ENCODE results near the gene FBXL5. TPM values are rescaled to one million over a fixed set of nuclear protein-coding genes. Genes with fewer than 3 reads are reported as not detected.
A peak's percentile ranks its signal among the peaks of the same experiment; 100 is the strongest.

The FBXL5 gene
- total and polyA plus RNA-seq, 11 donors, result 32.7 to 112 (median 81.5) TPM

- peak overlapping the region in 1 of 12 donors; percentile 6 for H3K4me3 ChIP-seq
- peak overlapping the region in 2 of 12 donors; percentile 68 to 78 for H3K27ac ChIP-seq
- H3K4me1 ChIP-seq, result peaks cover 0 to 47% (median 2%) of the 10 kb centered on the region in 12 donors
- ATAC-seq (peak in 1 of 4 donors; percentile 42), DNase-seq (no peak)
- H3K36me3 ChIP-seq, result peaks cover 0 to 44% (median 27%) of the 10 kb centered on the region in 9 donors
- no peaks in the 10 kb centered on the region for H3K9me3 ChIP-seq
- no peaks in the 10 kb centered on the region for H3K27me3 ChIP-seq
- intact Hi-C loops (cut with DNase I), result no loop called here
- WGBS, 4 donors, result 86 to 98% (median 92%) methylated on average over 2 of the region's 2 CpGs
- no peak for TF ChIP-seq CTCF (IDR thresholded peaks at IDR 0.05)
- no peak for TF ChIP-seq POLR2A (IDR thresholded peaks at IDR 0.05)
Measured at GRCh38 chr4:15689540-15689939, 34.4 kb upstream of the FBXL5 start.

GRCh38 chr4:15688051-15688450, 32.9 kb upstream of the FBXL5 start:
- H3K4me1 ChIP-seq, result peaks cover 0 to 62% (median 14%) of the 10 kb centered on the region in 12 donors
- ATAC-seq, result no peak

GRCh38 chr4:15684498-15684897, 29.3 kb upstream of the FBXL5 start:
- Histone ChIP-seq H3K9me3 (no peaks in the 10 kb centered on the region), H3K4me1 (peaks cover 4 to 60% (median 24%) of the 10 kb centered on the region in 12 donors), H3K4me3 (no peak overlapping the region), H3K27ac (no peak overlapping the region), H3K36me3 (peaks cover 0 to 45% (median 27%) of the 10 kb centered on the region in 9 donors), H3K27me3 (no peaks in the 10 kb centered on the region)
- TF ChIP-seq CTCF (IDR thresholded peaks at IDR 0.05) (no peak), POLR2A (IDR thresholded peaks at IDR 0.05) (no peak)
- ATAC-seq, result no peak
- WGBS, 4 donors, result 90 to 100% (median 94%) methylated on average over 1 of the region's 1 CpG
- no peak for DNase-seq
- intact Hi-C loops (cut with DNase I), result no loop called here

More at GRCh38 chr4:15688051-15688450, 32.9 kb upstream of the FBXL5 start:
- 73 to 83% (median 79%) methylated on average over 5 of the region's 5 CpGs for WGBS, 4 donors
- intact Hi-C loops (cut with DNase I), result no loop called here
- H3K9me3 ChIP-seq, result no peaks in the 10 kb centered on the region
- DNase-seq, result no peak
- no peaks in the 10 kb centered on the region for H3K27me3 ChIP-seq
- H3K4me3 ChIP-seq, result no peak overlapping the region
- H3K36me3 ChIP-seq, result peaks cover 0 to 48% (median 27%) of the 10 kb centered on the region in 9 donors
- TF ChIP-seq POLR2A (IDR thresholded peaks at IDR 0.05) (no peak), CTCF (IDR thresholded peaks at IDR 0.05) (no peak)
- no peak overlapping the region for H3K27ac ChIP-seq

GRCh38 chr4:15683143-15683495, 28.0 kb upstream of the FBXL5 start:
- peaks cover 4 to 61% (median 24%) of the 10 kb centered on the region in 12 donors for H3K4me1 ChIP-seq
- H3K9me3 ChIP-seq, result no peaks in the 10 kb centered on the region
- TF ChIP-seq POLR2A (IDR thresholded peaks at IDR 0.05), result no peak
- no peak for TF ChIP-seq CTCF (IDR thresholded peaks at IDR 0.05)
- H3K27me3 ChIP-seq, result no peaks in the 10 kb centered on the region
- WGBS, 4 donors, result 83 to 91% (median 89%) methylated on average over 2 of the region's 2 CpGs
- peak overlapping the region in 2 of 12 donors; percentile 89 to 95 for H3K27ac ChIP-seq
- ATAC-seq (no peak), DNase-seq (no peak)
- intact Hi-C loops (cut with DNase I), result loop anchor here in 1 of 10 donors (2.0 kb wide), 1 partner anchor 28 kb away; the partner anchor contains the start of gene FBXL5
- peaks cover 0 to 33% (median 21%) of the 10 kb centered on the region in 9 donors for H3K36me3 ChIP-seq
- H3K4me3 ChIP-seq, result peak overlapping the region in 6 of 12 donors; percentile 61 to 86 (median 83)
